HCT116 (cell line): ENCODE results near the gene SLC25A51. TPM values are rescaled to one million over a fixed set of nuclear protein-coding genes. Genes with fewer than 3 reads are reported as not detected.

Experiments
- ATAC-seq: fragments of 200-7000 bp; cut with Tn5 transposase; 2 replicates; pipeline ENCODE4 v1.9.1; 2020; ENCODE audit warnings: mild to moderate bottlenecking, moderate library complexity
- BruUV-seq: library from RNA; stranded (reverse); fragments of 400-500 nt; replicated peaks from 2 replicates; lab custom pipeline; 2021; lab: Mats Ljungman, UMichigan
- CTCF ChIA-PET: fragments of 300-600 bp; sonication (Branson Sonifier 250); formaldehyde crosslinking; loops from one replicate; lab custom pipeline; 2021; ENCODE audit warnings: antibody characterized with exemption; lab: Charles Lee
- POLR2A ChIA-PET: fragments of 300-600, 350-600 bp; sonication (Branson Sonifier 250); formaldehyde crosslinking; loops from one replicate; lab custom pipeline; 2021; ENCODE audit warnings: antibody characterized with exemption; lab: Charles Lee
- RAD21 ChIA-PET, 2 experiments: fragments of 300-600 bp; sonication (Branson Sonifier 250); formaldehyde crosslinking; loops; one replicate each; lab custom pipeline; 2023; ENCODE audit warnings: low total read pairs in 2 of 2; ENCODE audit not compliant: uncharacterized antibody in 2 of 2, unreplicated experiment in 2 of 2, low non-redundant PET in 1 of 2; lab: Charles Lee
- DNase-seq: peaks from one replicate; pipeline ENCODE4 v3.0.0-alpha.2; 2010; ENCODE audit warnings: low read depth, low spot score
- H2AFZ ChIP-seq: fragments of 200-600 bp; shearing (Covaris generic), sonication (generic); 2 replicates; pipeline ENCODE4 v1.6.1; 2017; ENCODE audit warnings: low read depth, mixed run types, mixed read lengths, antibody characterized with exemption, low read length; ENCODE audit not compliant: poor library complexity, severe bottlenecking
- H3K27ac ChIP-seq: 2 replicates; pipeline ENCODE4 v1.5.1; 2012; ENCODE audit warnings: low read depth, low read length
- H3K27me3 ChIP-seq: fragments of 200-600 bp; sonication (generic); 2 replicates; pipeline ENCODE4 v1.6.1; 2016; ENCODE audit warnings: mixed run types, low read length, mixed read lengths; ENCODE audit not compliant: insufficient read depth
- H3K36me3 ChIP-seq, 2 experiments: fragments of 200-500 bp in 1 of 2; fragments of 200-600 bp in 1 of 2; sonication (Bioruptor generic) in 1 of 2; sonication (generic) in 1 of 2; 2 replicates each; pipeline versions ENCODE4 v1.5.1 to v1.6.1; 2014 to 2016; ENCODE audit warnings: low read length in 2 of 2, inconsistent platforms in 1 of 2, mixed read lengths in 1 of 2, mixed run types in 1 of 2; ENCODE audit not compliant: insufficient read depth in 2 of 2, control insufficient read depth in 1 of 2
- H3K4me1 ChIP-seq, 2 experiments: fragments of 200-600 bp in 1 of 2; sonication (generic) in 1 of 2; 2 replicates each; pipeline versions ENCODE4 v1.5.1 to v1.6.1; 2012 to 2017; ENCODE audit warnings: low read length in 2 of 2, inconsistent platforms in 1 of 2, mild to moderate bottlenecking in 1 of 2, mixed read lengths in 1 of 2, mixed run types in 1 of 2, moderate library complexity in 1 of 2; ENCODE audit not compliant: insufficient read depth in 2 of 2, control insufficient read depth in 1 of 2
- H3K4me2 ChIP-seq: fragments of 200-600 bp; sonication (generic); 2 replicates; pipeline ENCODE4 v1.6.1; 2017; ENCODE audit warnings: mixed run types, low read length, mixed read lengths
- H3K4me3 ChIP-seq, 2 experiments: fragments of 200-600 bp in 1 of 2; sonication (generic) in 1 of 2; replicated peaks in 1 of 2; 2 replicates each; pipeline ENCODE4 v1.5.1; 2011 to 2016; ENCODE audit warnings: low read length in 2 of 2, control low read depth in 1 of 2, low read depth in 1 of 2, mild to moderate bottlenecking in 1 of 2, mixed read lengths in 1 of 2, mixed run types in 1 of 2
- H3K79me2 ChIP-seq: fragments of 200-600 bp; sonication (generic); 2 replicates; pipeline ENCODE4 v1.6.1; 2017; ENCODE audit warnings: mild to moderate bottlenecking, mixed run types, low read length, moderate library complexity, mixed read lengths; ENCODE audit not compliant: insufficient read depth
- H3K9ac ChIP-seq: fragments of 200-600 bp; sonication (generic); 2 replicates; pipeline ENCODE4 v1.6.1; 2016; ENCODE audit warnings: low read length, mixed read lengths
- H3K9me2 ChIP-seq: fragments of 200-600 bp; sonication (generic), shearing (Covaris generic); 2 replicates; pipeline ENCODE4 v1.6.1; 2017; ENCODE audit warnings: mixed run types, mild to moderate bottlenecking, moderate library complexity; ENCODE audit not compliant: insufficient read depth
- H3K9me3 ChIP-seq, 2 experiments: fragments of 200-500 bp in 1 of 2; fragments of 200-600 bp in 1 of 2; sonication (Bioruptor generic) in 1 of 2; sonication (generic) in 1 of 2; 2 replicates each; pipeline ENCODE4 v1.6.1; 2014 to 2017; ENCODE audit warnings: low read length in 2 of 2, mixed read lengths in 2 of 2, inconsistent platforms in 1 of 2, low read depth in 1 of 2, mild to moderate bottlenecking in 1 of 2, mixed run types in 1 of 2, moderate library complexity in 1 of 2; ENCODE audit not compliant: control insufficient read depth in 1 of 2, insufficient read depth in 1 of 2
- H4K20me1 ChIP-seq: fragments of 200-600 bp; sonication (generic), shearing (Covaris generic); 2 replicates; pipeline ENCODE4 v1.6.1; 2017; ENCODE audit warnings: mixed run types, mild to moderate bottlenecking, moderate library complexity; ENCODE audit not compliant: insufficient read depth
- ATF3 ChIP-seq: IDR thresholded peaks from 2 replicates; pipeline ENCODE4 v1.6.1; 2012
- CBX3 ChIP-seq: IDR thresholded peaks from 2 replicates; pipeline ENCODE4 v1.6.1; 2012; ENCODE audit warnings: low read depth
- CEBPB ChIP-seq: IDR thresholded peaks from 2 replicates; pipeline ENCODE4 v1.6.1; 2012; ENCODE audit warnings: low read depth
- EGR1 ChIP-seq: IDR thresholded peaks from 2 replicates; pipeline ENCODE4 v1.6.1; 2012; ENCODE audit warnings: low read depth
- ELF1 ChIP-seq: IDR thresholded peaks from 2 replicates; pipeline ENCODE4 v1.6.1; 2012; ENCODE audit warnings: low read depth, borderline replicate concordance
- EZH2phosphoT487 ChIP-seq: fragments of 200-600 bp; IDR thresholded peaks from 2 replicates; pipeline ENCODE4 v1.6.1; 2018; ENCODE audit warnings: antibody characterized with exemption, borderline replicate concordance
- FOSL1 ChIP-seq: IDR thresholded peaks from 2 replicates; pipeline ENCODE4 v1.6.1; 2012; ENCODE audit warnings: low read depth
- JUND ChIP-seq: IDR thresholded peaks from 2 replicates; pipeline ENCODE4 v1.6.1; 2012
- POLR2A ChIP-seq: IDR thresholded peaks from 2 replicates; pipeline ENCODE4 v1.7.0; 2011; ENCODE audit warnings: borderline replicate concordance; ENCODE audit not compliant: insufficient read depth, insufficient read length; ENCODE audit errors: extremely low read depth
- POLR2AphosphoS5 ChIP-seq: IDR thresholded peaks from 2 replicates; pipeline ENCODE4 v1.6.1; 2011; ENCODE audit warnings: mild to moderate bottlenecking, low read depth, low read length, moderate library complexity
- REST ChIP-seq: IDR thresholded peaks from 2 replicates; pipeline ENCODE4 v1.6.1; 2012; ENCODE audit warnings: low read depth
- SIN3A ChIP-seq: IDR thresholded peaks from 2 replicates; pipeline ENCODE4 v1.6.1; 2012; ENCODE audit warnings: low read depth
- TCF7L2 ChIP-seq: IDR thresholded peaks from 2 replicates; pipeline ENCODE4 v1.7.0; 2011; ENCODE audit warnings: borderline replicate concordance, inconsistent platforms; ENCODE audit not compliant: insufficient read depth, insufficient read length; ENCODE audit errors: extremely low read depth
- YY1 ChIP-seq: IDR thresholded peaks from 2 replicates; pipeline ENCODE4 v1.6.1; 2011; ENCODE audit warnings: low read length, low read depth, moderate library complexity, mild to moderate bottlenecking; ENCODE audit not compliant: insufficient replicate concordance; ENCODE audit errors: extremely low read depth
- ZBTB33 ChIP-seq: IDR thresholded peaks from 2 replicates; pipeline ENCODE4 v1.6.1; 2011; ENCODE audit warnings: mild to moderate bottlenecking, low read length, moderate library complexity; ENCODE audit not compliant: insufficient replicate concordance; ENCODE audit errors: extremely low read depth
- ZFX ChIP-seq: fragments of 450-650 bp; IDR thresholded peaks from 2 replicates; pipeline ENCODE4 v1.6.1; 2017
- ZNF274 ChIP-seq: fragments of 200-500 bp; sonication (Bioruptor generic); IDR thresholded peaks from 2 replicates; pipeline ENCODE4 v1.6.1; 2014; ENCODE audit warnings: mild to moderate bottlenecking, low read depth, low read length, inconsistent platforms
- intact Hi-C: fragments of 100-400 bp; cut with micrococcal nuclease; formaldehyde crosslinking; loops from 2 replicates; pipeline ENCODE4 v1.10.0; 2022
- total RNA-seq: library from RNA; stranded (reverse); gene quantifications from one replicate; pipeline ENCODE4 v1.2.1, GENCODE V29; 2021; ENCODE audit not compliant: unreplicated experiment
- TF ChIP-seq, protein P1 (sequence below), 3 experiments: fragments of 200-600 bp in 1 of 3; sonication (generic) in 1 of 3; IDR thresholded peaks in 2 of 3; conservative IDR thresholded peaks in 1 of 3; 2 replicates each; pipeline ENCODE4 v1.5.1; 2012 to 2017; ENCODE audit warnings: low read depth in 2 of 3, low read length in 2 of 3, antibody characterized with exemption in 1 of 3, borderline replicate concordance in 1 of 3, control low read depth in 1 of 3, mild to moderate bottlenecking in 1 of 3, mixed read lengths in 1 of 3, mixed run types in 1 of 3, moderate library complexity in 1 of 3; ENCODE audit not compliant: insufficient read depth in 1 of 3

SLC25A51 gene
- total RNA-seq, 1 experiment from 2014 or later = 27.3 TPM

DNA sequence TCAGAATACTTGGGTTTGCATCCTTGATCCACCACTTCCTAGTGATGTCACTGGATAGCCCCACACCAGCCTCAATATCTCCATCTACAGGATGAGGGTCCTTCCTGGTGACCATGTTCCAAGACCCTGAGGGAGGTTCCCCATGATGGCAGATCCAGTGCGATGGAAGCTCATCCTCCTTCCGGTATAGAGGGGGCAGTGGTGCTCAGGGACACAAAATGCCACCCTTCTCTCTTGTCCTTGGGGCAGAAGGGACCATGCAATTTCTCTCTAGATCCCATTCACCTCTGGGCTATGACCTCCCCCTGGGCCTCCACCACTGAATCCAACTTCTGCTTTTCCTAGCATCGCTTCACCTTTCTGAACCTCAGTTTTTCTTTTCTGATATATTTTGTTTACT, 5.4 kb upstream of the SLC25A51 start:
- ATAC-seq (no peak), DNase-seq (no peak)
- Histone ChIP-seq H3K9ac (no peak overlapping the region), H3K4me1 (peaks cover 4 to 13% of the 10 kb centered on the region in 2 experiments; a peak in 2 of 4 replicates), H3K36me3 (no peaks in the 10 kb centered on the region), H3K4me2 (no peak overlapping the region), H2AFZ (no peak overlapping the region)
- ChIA-PET CTCF (no interaction called here), POLR2A (no interaction called here)
- TF ChIP-seq ATF3 (no peak), SIN3A (no peak), ELF1 (no peak), POLR2AphosphoS5 (no peak), ZBTB33 (no peak), REST (no peak), CEBPB (no peak), ZNF274 (no peak), CBX3 (no peak), JUND (no peak), EZH2phosphoT487 (no peak), FOSL1 (no peak), EGR1 (no peak), ZFX (no peak), POLR2A (no peak), TCF7L2 (no peak), YY1 (no peak)
- TF ChIP-seq, protein P1, sequence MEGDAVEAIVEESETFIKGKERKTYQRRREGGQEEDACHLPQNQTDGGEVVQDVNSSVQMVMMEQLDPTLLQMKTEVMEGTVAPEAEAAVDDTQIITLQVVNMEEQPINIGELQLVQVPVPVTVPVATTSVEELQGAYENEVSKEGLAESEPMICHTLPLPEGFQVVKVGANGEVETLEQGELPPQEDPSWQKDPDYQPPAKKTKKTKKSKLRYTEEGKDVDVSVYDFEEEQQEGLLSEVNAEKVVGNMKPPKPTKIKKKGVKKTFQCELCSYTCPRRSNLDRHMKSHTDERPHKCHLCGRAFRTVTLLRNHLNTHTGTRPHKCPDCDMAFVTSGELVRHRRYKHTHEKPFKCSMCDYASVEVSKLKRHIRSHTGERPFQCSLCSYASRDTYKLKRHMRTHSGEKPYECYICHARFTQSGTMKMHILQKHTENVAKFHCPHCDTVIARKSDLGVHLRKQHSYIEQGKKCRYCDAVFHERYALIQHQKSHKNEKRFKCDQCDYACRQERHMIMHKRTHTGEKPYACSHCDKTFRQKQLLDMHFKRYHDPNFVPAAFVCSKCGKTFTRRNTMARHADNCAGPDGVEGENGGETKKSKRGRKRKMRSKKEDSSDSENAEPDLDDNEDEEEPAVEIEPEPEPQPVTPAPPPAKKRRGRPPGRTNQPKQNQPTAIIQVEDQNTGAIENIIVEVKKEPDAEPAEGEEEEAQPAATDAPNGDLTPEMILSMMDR (IDR thresholded peaks at IDR 0.05 in 2 of 3, conservative IDR thresholded peaks at IDR 0.05 in 1 of 3; ENCODE audit: borderline replicate concordance in 1 of 3, insufficient read depth in 1 of 3, low read depth in 2 of 3, low read length in 2 of 3) = no peak
- TF ChIP-seq, all 23 proteins: peak for 0
- H4K20me1 ChIP-seq = no peaks in the 10 kb centered on the region
- no peaks in the 10 kb centered on the region for H3K79me2 ChIP-seq
- H3K27me3 ChIP-seq = no peaks in the 10 kb centered on the region
- no peaks in the 10 kb centered on the region for H3K9me2 ChIP-seq
- intact Hi-C loops = no loop called here
- no peaks in the 10 kb centered on the region for H3K9me3 ChIP-seq
- RAD21 ChIA-PET = no interaction called here
- H3K27ac ChIP-seq = no peak overlapping the region
- no TSS peak for BruUV-seq
- H3K4me3 ChIP-seq = no peak overlapping the region
